Measurements from ENCODE around the gene HAL.
A peak's percentile ranks its signal among the peaks of the same experiment; 100 is the strongest.

The HAL gene, protein sequence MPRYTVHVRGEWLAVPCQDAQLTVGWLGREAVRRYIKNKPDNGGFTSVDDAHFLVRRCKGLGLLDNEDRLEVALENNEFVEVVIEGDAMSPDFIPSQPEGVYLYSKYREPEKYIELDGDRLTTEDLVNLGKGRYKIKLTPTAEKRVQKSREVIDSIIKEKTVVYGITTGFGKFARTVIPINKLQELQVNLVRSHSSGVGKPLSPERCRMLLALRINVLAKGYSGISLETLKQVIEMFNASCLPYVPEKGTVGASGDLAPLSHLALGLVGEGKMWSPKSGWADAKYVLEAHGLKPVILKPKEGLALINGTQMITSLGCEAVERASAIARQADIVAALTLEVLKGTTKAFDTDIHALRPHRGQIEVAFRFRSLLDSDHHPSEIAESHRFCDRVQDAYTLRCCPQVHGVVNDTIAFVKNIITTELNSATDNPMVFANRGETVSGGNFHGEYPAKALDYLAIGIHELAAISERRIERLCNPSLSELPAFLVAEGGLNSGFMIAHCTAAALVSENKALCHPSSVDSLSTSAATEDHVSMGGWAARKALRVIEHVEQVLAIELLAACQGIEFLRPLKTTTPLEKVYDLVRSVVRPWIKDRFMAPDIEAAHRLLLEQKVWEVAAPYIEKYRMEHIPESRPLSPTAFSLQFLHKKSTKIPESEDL

DNA sequence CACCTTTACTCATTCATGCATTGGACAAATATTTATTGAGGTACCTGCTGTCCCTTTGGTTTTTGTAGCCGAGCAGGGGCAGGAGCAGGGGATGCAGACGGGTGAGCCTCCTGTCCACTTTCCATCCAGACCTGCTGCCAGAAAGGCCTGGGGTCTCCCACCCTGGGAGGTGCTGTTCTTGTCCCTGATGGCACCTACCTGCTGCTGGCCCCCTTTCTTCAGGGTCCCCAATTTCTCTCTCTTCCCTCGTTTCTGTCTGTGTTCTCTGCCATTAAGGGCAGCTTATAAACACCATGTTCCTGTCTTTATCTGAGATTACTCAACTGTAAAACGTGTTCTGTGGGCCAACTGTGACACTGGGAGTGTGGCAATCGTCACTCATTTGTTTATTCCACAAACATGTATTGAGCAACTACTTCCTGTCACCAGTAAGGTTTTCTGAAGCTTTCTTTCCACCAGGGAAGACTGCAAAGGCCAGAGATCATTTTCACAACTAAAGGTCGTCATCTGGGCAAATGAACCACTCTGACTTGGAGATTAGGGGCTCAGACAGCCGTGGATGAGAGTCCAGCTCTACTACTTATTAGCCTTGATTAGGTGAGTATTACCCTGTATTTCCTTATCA is at the start of gene HAL:
Gene HAL, minus strand, starts transcription at position 311 of the 625 bp plus-strand sequence. CDS start 434 bp downstream, outside the sequence.
- no peak for DNase-seq (ENCODE audit: low spot score)

DNA sequence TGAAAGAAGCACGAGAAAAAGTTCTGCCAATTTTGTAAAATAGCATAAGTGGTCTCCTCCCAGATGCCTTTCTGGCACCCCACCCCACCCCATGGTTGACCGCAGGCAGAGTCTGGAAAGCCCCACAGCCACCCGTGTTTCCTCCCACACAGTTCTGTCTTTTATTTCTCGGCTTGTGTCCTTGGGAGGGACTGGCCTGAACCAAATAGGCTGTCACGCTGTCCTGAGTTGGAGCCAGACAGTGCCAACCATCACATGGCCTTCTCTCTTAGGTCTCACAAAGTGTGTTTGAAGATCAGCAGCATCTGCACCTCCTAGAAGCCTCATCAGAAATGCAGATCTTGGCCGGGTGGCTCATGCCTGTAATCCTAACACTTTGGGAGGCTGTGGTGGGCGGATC is 49.4 kb upstream of the HAL start:
- DNase-seq (ENCODE audit: low spot score): no peak

DNA sequence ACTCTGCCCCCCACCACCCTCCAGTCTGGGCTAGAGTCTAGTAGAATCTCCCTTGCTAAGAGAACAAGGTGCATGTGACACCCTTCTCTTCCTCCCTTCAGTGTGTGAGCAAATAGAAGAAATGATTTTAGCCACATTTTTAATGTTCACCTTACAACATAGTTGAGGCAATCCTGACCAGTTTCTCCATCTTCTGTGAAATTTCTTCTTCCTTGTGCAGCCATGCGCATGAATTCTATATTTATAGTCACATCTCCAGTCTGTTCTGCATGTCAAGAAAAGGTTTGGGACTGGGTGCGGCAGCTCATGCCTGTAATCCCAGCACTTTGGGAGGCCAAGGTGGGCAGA is 48.8 kb upstream of the HAL start:
- DNase-seq (ENCODE audit: low spot score): no peak

DNA sequence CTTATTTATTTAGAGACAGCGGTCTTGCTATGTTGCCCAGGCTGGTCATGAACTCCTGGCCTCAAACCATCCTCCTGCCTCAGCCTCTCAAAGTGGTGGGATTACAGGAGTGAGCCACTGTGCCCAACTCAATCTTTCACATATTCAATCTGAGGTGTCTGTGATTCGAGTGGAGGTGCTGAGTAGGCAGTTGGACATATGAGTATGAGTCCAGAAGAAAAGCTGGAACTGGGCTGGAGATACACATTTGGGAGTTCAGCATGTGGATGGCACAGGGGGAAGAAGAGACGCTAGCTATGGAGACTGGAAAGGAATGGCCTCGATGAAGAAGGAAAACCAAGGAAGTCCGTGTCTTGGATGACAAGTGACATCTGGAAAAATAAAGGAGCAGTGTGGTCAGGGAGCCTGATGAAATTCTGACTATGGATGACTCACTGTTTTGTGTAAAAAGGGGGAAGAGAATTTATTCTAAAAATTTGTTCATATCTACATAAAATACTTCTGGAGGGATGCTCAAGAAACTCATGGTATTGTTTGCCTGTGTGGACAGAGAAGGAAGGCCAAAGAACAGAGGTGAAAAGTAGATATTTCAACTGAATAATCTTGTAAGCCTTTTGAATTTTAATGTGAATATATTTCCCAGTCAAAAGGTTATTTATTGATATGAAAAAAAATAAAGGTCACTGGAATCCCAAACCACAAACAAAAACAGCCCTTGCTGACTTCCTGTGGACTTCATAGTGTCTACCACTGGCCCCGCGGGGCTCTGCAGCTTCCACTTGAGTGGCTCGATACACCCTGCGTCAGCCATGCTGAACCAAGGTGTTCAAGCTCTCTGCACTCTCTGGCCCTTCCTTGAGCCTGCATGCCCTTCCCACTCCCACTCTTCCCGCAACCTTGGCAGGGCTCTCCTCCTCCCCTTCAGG is 48.1 kb upstream of the HAL start:
- DNase-seq (ENCODE audit: low spot score): no peak

DNA sequence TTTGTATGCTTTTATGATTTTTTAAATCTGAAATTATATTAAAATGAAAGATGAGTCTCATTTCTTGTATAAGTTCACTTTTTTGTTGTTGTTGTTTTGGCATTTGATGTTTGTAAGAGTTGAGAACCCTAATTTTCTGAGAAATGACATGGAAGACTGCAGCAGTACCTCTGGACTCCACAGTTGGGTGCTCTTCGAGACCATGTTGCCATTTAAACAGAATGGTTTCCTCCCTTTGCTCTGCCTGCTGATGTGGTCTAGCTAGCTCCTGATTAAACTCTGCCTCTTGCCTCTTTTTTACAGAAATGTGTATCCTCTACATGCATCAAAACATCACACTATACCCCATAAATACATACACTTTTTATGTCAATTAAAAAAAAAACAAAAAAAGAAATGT is 45.0 kb upstream of the HAL start:
- no peak for DNase-seq (ENCODE audit: low spot score)

DNA sequence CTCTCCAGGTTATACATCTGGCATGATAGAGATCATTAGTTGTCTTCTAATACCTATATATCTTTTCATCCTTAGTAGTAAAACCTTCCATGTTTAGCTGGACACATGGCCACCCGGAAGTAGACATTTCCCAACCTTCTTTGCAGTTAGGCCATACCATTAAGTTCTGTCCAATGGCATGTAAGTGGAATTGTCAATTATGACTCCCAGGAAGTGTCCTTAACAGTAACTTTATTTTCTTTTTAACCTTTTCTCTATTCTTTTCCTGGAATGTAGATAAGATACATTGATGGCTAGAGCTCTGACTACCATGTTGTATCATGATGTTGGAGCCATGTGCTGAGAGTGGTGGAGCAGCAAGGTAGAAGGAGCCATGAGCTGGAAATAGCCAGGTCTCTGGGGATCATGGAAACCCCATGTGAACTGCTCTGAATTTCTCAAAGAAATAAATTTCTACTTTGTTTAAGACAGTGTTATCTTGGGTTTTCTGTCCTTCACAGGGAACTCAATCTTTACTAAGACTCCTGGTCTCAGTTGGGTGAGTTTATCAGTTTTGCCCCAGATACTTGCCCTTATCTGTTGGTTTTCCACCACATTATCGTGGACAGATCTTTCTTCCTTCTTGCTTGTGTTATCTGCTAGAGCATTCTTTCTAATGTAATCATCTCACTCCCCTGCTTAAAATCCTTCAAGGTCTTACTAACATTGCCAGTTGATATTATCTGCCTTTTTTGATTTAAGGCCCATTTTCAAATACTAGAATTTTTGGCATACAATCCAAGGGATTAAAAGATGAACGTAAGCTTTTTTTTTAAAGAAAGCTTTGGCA is 44.4 kb upstream of the HAL start:
- no peak for DNase-seq (ENCODE audit: low spot score)

DNA sequence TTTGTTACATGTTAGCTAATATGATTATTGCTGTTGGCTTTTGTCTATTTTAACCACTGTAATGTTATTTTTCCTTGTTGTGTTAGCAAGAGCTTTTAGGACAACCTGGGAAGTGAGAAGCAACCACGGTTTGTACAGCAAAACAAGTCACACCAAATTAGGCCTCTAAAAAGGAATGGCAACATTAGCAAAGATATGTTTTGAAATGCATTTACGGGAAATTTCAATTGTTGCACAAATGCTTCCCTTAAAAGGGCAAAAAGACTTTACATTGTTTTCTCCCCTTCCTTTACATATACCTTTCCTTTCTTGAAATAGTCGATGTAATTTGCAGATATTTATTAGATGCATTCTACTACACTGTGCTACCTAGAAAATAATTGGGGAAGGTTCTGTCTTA is 43.4 kb upstream of the HAL start:
- DNase-seq (ENCODE audit: low spot score): no peak

DNA sequence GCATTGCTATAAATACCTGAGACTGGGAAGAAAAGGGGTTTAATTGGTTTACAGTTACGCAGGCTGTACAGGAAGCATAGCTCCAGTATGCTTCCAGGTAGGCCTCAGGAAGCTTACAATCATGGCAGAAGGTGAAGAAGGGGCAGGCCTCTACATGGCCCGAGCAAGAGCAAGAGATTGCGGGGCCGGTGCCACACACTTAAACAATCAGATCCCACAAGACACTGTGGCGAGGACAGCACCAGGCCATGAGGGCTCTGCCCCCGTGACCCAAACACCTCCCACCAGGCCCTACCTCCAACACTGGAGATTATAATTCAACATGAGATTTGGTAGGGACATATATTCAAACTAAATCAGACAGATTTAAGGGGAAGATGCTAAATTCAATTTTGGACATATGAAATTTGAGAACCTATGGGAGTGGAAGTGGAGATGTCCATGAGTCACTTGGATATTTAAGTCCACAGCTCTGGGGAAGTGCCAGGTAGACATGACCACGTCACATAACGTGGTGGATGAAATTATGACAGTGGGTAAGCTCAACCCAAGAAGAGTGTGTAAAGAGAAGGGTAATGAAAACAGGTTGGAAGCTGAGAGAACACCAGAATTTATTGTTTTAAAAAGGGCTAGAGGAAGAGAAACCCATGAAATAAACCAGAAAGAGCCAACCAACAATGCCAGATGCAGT is 40.8 kb upstream of the HAL start:
- DNase-seq (ENCODE audit: low spot score): no peak

DNA sequence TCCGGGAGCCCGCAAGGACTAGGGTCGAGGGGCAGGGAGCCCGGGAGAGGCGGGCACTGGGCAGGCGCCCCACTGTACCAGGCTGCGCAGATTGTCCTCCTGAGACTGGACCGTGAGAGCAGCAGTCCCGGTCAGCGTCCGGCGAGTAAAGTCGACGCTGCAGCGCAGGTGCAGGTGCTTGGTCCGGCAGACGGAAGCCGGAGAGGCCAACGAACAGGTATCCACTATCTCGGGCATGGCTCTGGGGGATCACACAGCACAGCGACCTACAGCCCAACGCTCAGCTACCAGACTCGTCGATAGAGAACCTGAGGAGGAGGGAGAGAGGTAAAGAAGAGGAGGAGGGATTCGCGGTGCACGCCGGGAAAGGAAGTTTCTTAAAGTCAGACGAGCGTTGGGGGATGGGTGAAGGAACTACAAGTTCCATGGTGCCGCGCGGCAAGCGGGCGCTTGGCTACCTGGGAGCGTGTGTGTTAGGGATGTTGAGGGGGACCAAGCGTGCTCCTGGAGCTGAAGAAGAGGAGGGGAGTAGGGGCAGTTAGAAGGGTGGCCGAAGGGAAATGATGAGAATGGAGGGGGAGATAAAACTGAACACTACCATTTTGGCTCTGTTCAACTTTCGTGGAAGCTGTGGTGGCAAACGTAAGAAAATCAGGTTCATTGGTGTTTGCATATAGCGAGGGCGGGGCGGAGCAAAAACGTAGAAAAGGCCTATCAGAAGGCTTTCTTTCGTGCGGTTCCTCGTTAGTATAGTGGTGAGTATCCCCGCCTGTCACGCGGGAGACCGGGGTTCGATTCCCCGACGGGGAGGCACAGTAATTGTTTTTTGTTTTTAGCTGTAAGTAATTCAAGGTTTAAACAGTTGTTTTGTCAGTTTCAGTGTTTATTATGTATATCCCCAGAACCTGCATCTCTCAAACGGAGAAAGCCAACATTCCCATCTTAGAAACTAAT is 39.4 kb upstream of the HAL start, which contains the start of gene LTA4H:
Gene LTA4H, minus strand, starts transcription at position 305 of the 954 bp plus-strand sequence. Its CDS starts 68 bp downstream, at position 237.
- DNase-seq (ENCODE audit: low spot score): peak; percentile 94

DNA sequence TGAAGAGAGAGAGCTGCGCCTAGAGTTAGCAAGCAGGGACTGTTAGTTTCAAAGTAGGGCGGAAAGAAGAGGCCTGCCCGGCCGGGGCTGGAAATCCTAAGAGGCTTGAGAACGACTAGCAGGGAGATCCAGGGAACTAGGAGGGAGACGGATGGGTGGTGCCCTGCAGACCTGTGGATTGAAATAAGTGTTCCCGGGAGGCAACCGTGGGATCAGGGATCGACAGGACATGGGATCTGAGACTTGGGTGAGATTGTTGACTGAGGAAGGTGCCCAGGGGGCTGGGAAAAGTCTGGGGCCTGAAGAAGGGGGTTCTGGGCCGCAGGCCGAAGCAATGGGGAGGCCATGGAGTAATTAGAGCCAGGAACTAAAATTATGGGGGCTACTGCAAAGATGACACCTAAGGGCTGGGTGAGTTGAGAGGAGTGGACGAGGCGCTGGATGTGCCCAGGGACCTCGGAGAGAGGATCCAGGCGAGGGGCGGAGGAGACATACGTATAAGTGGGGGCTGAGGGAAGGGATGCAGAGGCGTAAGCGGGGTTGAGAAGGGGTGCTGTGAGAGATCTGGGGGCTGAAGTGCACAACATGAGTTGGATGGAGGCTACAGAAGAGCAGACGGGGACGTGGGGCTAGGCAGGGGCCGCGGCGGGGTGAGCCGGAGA is 38.6 kb upstream of the HAL start:
- DNase-seq (ENCODE audit: low spot score): peak; percentile 62

DNA sequence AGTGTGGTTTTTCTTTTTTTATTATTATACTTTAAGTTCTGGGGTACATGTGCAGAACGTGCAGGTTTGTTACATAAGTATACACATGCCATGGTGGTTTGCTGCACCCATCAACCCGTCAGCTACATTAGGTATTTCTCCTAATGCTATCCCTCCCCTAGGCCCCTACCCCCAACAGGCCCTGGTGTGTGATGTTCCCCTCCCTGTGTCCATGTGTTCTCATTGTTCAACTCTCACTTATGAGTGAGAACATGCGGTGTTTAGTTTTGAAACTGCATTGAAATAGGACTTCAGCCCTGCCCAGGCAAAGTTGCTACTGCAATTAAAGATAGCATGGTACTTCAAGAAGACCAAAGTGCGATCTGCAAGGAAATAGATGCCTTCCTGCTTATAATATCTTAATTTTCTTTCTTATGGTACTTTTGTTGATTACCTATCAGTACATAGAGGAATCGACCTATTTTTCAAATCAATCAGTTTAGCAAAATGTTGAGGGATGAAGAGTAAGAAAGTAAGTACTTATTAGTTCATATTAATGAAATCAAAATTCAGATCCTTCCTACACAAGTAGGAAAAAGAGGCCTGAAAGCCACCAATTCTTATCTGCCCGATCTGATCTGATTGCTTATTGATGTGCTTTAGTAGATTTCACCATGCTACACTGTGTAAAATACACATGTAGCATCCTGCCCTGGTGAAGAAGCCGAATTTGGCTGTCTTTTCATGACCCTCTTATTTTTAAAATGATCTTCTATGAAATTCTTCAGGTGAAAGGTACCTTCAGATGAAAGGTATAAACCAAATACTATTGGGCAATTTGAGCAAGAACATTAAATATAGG is 37.6 kb upstream of the HAL start:
- DNase-seq (ENCODE audit: low spot score): no peak

DNA sequence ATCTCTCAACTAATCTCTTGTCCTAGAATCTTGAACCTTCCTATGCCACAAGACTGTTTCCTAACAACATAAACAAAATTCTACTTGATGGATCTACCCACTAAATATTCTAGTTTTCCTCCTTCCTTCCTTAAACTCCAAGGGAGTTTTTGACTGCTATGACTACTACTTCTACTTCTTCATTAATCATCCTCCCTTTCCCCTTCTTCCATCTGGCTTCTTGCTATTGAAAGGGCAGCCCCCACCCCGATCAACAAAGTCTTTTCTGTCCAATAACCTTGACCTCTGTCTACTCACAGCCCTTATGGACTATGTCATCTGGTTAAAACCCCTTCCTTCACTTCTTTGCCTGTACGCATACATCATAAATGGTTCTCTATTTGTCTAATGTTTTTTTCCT is 33.7 kb upstream of the HAL start:
- DNase-seq (ENCODE audit: low spot score): no peak

DNA sequence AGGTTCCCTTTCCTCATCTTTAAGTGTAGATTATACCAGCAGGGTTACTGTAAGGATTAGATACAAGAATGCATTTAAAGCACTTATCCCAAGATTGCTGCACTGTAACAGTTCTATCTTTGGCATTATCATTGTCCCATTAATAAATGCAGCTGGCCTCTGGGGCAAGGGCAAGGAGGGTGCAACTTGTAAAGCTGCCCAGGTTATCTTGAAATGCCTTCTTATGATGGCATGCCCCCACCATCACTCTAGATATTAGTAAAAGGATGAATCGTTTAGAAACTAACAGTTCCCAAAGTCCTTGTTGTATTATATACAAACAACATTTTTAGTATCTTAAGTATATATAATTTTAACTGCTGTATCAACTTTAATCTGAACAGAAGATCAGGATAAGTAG is 32.4 kb upstream of the HAL start:
- DNase-seq (ENCODE audit: low spot score): no peak

DNA sequence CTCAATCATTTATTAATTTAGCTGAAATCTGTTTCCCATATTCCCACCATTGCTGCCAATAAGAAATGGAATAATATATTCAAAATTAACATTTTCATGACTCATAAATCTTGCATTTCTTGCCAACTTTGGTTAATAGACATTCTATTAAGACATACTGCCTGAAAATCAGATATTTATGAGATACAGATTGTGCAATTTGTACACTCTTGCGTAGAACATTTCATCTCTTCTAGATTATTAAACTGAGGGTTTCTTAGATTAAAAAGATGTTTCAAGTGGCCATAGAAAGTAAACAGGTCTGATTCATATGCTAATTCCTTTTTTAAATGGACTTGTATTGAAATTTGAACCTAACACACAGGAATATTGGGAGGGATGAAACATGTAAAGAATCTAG is 30.2 kb upstream of the HAL start:
- DNase-seq (ENCODE audit: low spot score): no peak

DNA sequence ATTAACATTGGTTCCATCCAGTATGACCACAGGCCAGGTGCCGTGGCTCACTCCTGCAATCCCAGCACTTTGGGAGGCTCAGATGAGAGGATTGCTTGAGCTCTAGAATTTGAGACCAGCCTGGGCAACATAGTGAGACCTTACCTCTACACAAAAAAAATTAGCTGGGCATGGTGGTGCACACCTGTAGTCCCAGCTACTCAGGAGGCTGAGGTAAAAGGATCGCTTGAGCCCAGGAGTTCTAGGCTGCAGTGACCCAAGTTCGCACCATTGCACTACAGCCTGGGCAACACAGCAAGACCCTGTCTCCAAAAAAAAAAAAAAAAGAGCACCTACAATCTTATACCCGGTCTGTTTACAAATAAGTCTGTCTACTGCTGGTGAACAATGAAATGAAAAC is 29.4 kb upstream of the HAL start:
- no peak for DNase-seq (ENCODE audit: low spot score)

DNA sequence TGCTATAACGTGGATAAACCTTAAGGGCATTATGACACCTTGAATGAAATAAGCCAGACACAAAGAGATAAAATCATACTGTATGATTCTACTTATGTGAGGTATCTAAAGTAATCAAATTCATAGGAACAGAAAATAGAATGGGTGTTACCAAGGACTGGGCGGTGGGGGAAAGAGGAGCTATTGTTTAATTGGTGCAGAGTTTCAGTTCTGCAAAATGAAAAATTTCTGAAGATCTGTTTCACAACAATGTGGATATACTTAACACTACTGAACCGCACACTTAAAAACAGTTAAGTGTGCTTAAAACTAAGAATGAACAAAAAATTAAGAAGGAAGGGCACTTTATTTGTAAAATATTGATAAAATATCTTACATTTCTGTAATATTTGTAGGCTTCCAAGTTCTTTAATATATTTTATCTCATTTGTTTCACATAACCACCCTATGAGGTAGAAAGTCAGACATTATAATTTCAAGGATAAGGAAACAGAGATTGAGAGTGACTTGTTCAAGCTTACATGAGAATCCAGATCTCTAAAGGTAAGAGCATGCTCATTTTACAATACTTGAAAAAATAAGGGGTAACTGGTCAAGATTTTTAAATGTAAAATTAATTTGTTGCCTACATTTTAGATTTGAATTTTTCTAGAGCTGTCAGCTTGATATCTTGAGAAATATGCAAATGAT is 24.3 kb upstream of the HAL start:
- DNase-seq (ENCODE audit: low spot score): no peak

DNA sequence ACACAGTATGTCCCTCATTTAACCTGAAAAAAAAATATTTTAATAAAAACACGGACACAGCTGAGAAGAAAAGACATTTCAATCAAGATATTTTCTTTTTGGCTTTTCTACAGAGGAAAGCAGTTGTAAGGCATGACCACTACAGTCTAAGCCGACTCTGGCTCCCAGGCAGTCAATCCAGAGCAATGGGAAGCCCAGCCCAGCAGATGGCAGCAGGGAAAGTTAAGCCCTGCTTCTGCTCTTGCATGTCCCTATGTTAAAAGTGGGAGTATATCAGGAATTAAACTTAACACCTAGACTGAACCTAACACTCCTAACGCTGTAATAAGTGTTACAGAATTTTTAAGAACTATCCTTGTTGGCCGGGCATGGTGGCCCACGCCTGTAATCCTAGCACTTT is 19.5 kb upstream of the HAL start:
- DNase-seq (ENCODE audit: low spot score): peak; percentile 60

Measured in D341Med (cell line).